ENCODE data around the gene RFC3.

- TF ChIP-seq CTCF (IDR thresholded peaks at IDR 0.05) (no peak), EZH2 (IDR thresholded peaks at IDR 0.05) (no peak)
Measured at GRCh38 chr13:33884531-33885220, 66.7 kb downstream of the RFC3 start.

Measured in neural progenitor cell (in vitro differentiated cells).